Pancreas (tissue), 10 donors: Measurements from ENCODE around the gene SDK1. TPM values are rescaled to one million over a fixed set of nuclear protein-coding genes. Genes with fewer than 3 reads are reported as not detected.
"Not testable (repeated sequence)": the region's sequence is repeated elsewhere in the genome, so short reads cannot be mapped to it uniquely, and the experiment has no call there.

Experiments used
- ATAC-seq, 4 donors: fragments of 200-7000 bp; cut with Tn5 transposase; one replicate each; pipeline versions ENCODE4 v1.8.0 to v1.9.1; 2020; ENCODE audit warnings: mild to moderate bottlenecking in 4 of 4, moderate library complexity in 4 of 4
- DNase-seq, 6 donors: peaks; one replicate each; pipeline ENCODE4 v3.0.0-alpha.2; 2020
- FAIRE-seq: peaks from 2 replicates; lab custom pipeline; 2012; peaks lifted over from hg19 to GRCh38; lab: Jason Lieb, UNC
- H3K27ac ChIP-seq, 4 donors: fragments of 200-600 bp; sonication (generic); 1 replicate in 3 of 4; 2 replicates in 1 of 4; pipeline versions ENCODE4 v1.5.0 to v1.8.0; 2020
- H3K27me3 ChIP-seq, 4 donors: fragments of 200-600 bp; one replicate each; pipeline ENCODE4 v1.8.0; 2021
- H3K36me3 ChIP-seq, 3 donors: fragments of 200-600 bp; sonication (generic) in 1 of 3; one replicate each; pipeline versions ENCODE4 v1.5.0 to v1.8.0; 2020 to 2021
- H3K4me1 ChIP-seq, 3 donors: fragments of 200-600 bp; one replicate each; pipeline ENCODE4 v1.8.0; 2021
- H3K4me3 ChIP-seq, 4 donors: fragments of 200-600 bp; sonication (generic) in 2 of 4; one replicate each; pipeline versions ENCODE4 v1.5.0 to v1.8.0; 2020 to 2021
- H3K9me3 ChIP-seq, 4 donors: fragments of 200-600 bp; one replicate each; pipeline ENCODE4 v1.8.0; 2021
- WGBS, 2 donors: extraction: QIAGEN DNeasy Blood & Tissue Kit; methylation state at CpG; one replicate each; pipeline ENCODE4 v1.1.7; 2013; 5-methylcytosine and 5-hydroxymethylcytosine counted together
- intact Hi-C, 3 donors: fragments of 100-400 bp; cut with DNase I; formaldehyde crosslinking; loops; one replicate each; pipeline versions ENCODE4 v1.11.1 to v1.14.2; 2022
- polyA plus RNA-seq, 2 donors: library from polyadenylated mRNA; stranded (reverse); fragments of 200-250 nt; gene quantifications; one replicate each; pipeline ENCODE4 v1.2.3, GENCODE V29; 2013
- total RNA-seq, 6 donors: library from RNA; stranded (reverse); fragmentation: NEBNext Ultra II Directional in 4 of 6; extraction: Animal tissue kit (Norgen Biotek cat#: 25700) in 4 of 6; gene quantifications; one replicate each; pipeline versions ENCODE4 v1.2.1 to v1.2.4, GENCODE V29; 2021 to 2023
- TF ChIP-seq, protein P1 (sequence below), 4 donors: fragments of 200-600 bp; sonication (generic) in 3 of 4; IDR thresholded peaks; one replicate each; pipeline versions ENCODE4 v1.5.0 to v1.8.0; 2021; ENCODE audit warnings: antibody characterized with exemption in 4 of 4
- donor health status: healthy with polysubstance abuse.
- donor health status: DM: no; HTN: no; CAD: no; lungs with moderate emphysema.
- donor health status: DM: no; HTN: no; CAD: no.
- donor health status: control.
- donor health status: control.
- donor health status: Bipolar disorder and iron deficiency.
- donor health status: DM: yes; HTN: yes; CAD: no.
- donor health status: DM: no; HTN: no; CAD: no.
- donor health status: DM: no; HTN: no; CAD: no.
- donor health status: DM: yes; HTN: yes; CAD: no.

The SDK1 gene
- total and polyA plus RNA-seq, 8 donors = 10.8 to 30.8 (median 19.8) TPM

GRCh38 chr7:4215176-4215720 lies 914.2 kb downstream of the SDK1 start:
- FAIRE-seq (no peak), DNase-seq (no peak), ATAC-seq (no peak)
- no peak overlapping the region for H3K4me3 ChIP-seq
- no peaks in the 10 kb centered on the region for H3K4me1 ChIP-seq
- TF ChIP-seq, protein P1, sequence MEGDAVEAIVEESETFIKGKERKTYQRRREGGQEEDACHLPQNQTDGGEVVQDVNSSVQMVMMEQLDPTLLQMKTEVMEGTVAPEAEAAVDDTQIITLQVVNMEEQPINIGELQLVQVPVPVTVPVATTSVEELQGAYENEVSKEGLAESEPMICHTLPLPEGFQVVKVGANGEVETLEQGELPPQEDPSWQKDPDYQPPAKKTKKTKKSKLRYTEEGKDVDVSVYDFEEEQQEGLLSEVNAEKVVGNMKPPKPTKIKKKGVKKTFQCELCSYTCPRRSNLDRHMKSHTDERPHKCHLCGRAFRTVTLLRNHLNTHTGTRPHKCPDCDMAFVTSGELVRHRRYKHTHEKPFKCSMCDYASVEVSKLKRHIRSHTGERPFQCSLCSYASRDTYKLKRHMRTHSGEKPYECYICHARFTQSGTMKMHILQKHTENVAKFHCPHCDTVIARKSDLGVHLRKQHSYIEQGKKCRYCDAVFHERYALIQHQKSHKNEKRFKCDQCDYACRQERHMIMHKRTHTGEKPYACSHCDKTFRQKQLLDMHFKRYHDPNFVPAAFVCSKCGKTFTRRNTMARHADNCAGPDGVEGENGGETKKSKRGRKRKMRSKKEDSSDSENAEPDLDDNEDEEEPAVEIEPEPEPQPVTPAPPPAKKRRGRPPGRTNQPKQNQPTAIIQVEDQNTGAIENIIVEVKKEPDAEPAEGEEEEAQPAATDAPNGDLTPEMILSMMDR (IDR thresholded peaks at IDR 0.05) = no peak
- H3K36me3 ChIP-seq = no peaks in the 10 kb centered on the region
- H3K27me3 ChIP-seq = no peaks in the 10 kb centered on the region
- intact Hi-C loops = no loop called here
- no peak overlapping the region for H3K27ac ChIP-seq
- WGBS, 2 donors = 94 to 96% methylated on average over 19 of the region's 19 CpGs
- no peaks in the 10 kb centered on the region for H3K9me3 ChIP-seq

GRCh38 chr7:4216016-4216415 lies 915.0 kb downstream of the SDK1 start:
- no peaks in the 10 kb centered on the region for H3K36me3 ChIP-seq
- TF ChIP-seq, protein P1 (IDR thresholded peaks at IDR 0.05) = no peak
- H3K4me3 ChIP-seq = no peak overlapping the region
- DNase-seq (no peak), ATAC-seq (no peak), FAIRE-seq (no peak)
- 83 to 87% methylated on average over 16 of the region's 16 CpGs for WGBS, 2 donors
- H3K9me3 ChIP-seq = no peaks in the 10 kb centered on the region
- H3K27ac ChIP-seq = no peak overlapping the region
- no peaks in the 10 kb centered on the region for H3K27me3 ChIP-seq
- no peaks in the 10 kb centered on the region for H3K4me1 ChIP-seq
- intact Hi-C loops = no loop called here

DNA sequence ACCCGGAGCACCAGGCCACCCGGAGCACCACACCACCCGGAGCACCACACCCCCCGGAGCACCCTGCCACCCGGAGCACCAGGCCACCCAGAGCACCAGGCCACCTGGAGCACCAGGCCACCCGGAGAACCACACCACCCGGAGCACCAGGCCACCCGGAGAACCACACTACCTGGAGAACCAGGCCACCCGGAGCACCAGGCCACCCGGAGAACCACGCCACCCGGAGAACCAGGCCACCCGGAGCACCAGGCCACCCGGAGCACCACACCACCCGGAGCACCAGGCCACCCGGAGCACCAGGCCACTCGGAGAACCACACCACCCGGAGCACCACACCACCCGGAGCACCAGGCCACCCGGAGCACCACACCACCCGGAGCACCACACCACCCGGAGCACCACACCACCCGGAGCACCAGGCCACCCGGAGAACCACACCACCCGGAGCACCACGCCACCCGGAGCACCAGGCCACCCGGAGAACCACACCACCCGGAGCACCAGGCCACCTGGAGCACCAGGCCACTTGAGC lies 916.1 kb downstream of the SDK1 start:
- H3K27me3 ChIP-seq, H3K4me3 ChIP-seq, H3K9me3 ChIP-seq, ATAC-seq, FAIRE-seq, H3K4me1 ChIP-seq, H3K27ac ChIP-seq, intact Hi-C loops, DNase-seq, H3K36me3 ChIP-seq: not testable (repeated sequence)
- WGBS, 2 donors = 92 to 94% methylated on average over 29 of the region's 29 CpGs

GRCh38 chr7:4218481-4218880 lies 917.4 kb downstream of the SDK1 start:
- WGBS, 2 donors = 95 to 97% methylated on average over 7 of the region's 7 CpGs
- TF ChIP-seq, protein P1 (IDR thresholded peaks at IDR 0.05) = no peak
- no peaks in the 10 kb centered on the region for H3K4me1 ChIP-seq
- no peak for FAIRE-seq
- no peaks in the 10 kb centered on the region for H3K27me3 ChIP-seq
- no peak for DNase-seq
- no peak overlapping the region for H3K4me3 ChIP-seq
- ATAC-seq = no peak
- intact Hi-C loops = no loop called here
- no peak overlapping the region for H3K27ac ChIP-seq
- no peaks in the 10 kb centered on the region for H3K36me3 ChIP-seq
- H3K9me3 ChIP-seq = no peaks in the 10 kb centered on the region

- FAIRE-seq (no peak), DNase-seq (no peak), ATAC-seq (no peak)
- no peaks in the 10 kb centered on the region for H3K36me3 ChIP-seq
- H3K27me3 ChIP-seq = no peaks in the 10 kb centered on the region
- no peaks in the 10 kb centered on the region for H3K9me3 ChIP-seq
- H3K4me1 ChIP-seq = no peaks in the 10 kb centered on the region
- intact Hi-C loops = no loop called here
- WGBS, 2 donors = 94% methylated on average over 15 of the region's 15 CpGs
- no peak overlapping the region for H3K4me3 ChIP-seq
- TF ChIP-seq, protein P1 (IDR thresholded peaks at IDR 0.05) = no peak
- no peak overlapping the region for H3K27ac ChIP-seq
Observed at GRCh38 chr7:4220011-4220410, 919.0 kb downstream of the SDK1 start.
